Measurements from ENCODE around the gene RAVER1. TPM values are rescaled to one million over a fixed set of nuclear protein-coding genes. Genes with fewer than 3 reads are reported as not detected.
A peak's percentile ranks its signal among the peaks of the same experiment; 100 is the strongest.

RAVER1 gene
- total and polyA plus RNA-seq, 2 of the 13 experiments (the other 11 are each of a cell fraction or from before 2014, with no cell fraction given) = 3.6 to 7.9 TPM

DNA sequence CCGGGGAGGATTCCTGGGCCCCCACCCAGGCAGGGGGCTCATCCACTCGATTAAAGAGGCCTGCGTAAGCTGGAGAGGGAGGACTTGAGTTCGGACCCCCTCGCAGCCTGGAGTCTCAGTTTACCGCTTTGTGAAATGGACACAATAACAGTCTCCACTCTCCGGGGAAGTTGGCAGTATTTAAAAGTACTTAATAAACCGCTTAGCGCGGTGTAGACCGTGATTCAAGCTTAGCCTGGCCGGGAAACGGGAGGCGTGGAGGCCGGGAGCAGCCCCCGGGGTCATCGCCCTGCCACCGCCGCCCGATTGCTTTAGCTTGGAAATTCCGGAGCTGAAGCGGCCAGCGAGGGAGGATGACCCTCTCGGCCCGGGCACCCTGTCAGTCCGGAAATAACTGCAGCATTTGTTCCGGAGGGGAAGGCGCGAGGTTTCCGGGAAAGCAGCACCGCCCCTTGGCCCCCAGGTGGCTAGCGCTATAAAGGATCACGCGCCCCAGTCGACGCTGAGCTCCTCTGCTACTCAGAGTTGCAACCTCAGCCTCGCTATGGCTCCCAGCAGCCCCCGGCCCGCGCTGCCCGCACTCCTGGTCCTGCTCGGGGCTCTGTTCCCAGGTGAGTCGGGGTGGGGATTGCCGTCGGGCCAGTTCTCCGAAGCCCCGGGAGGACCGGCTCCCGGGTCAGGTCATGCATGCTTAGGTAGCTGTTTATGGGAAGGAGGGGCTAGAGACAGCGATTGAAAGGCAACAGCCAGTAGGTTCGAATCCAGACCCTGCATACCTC, 62.5 kb downstream of the RAVER1 start, which contains the start of gene ICAM1 (continued):
- TF ChIP-seq, protein P1, sequence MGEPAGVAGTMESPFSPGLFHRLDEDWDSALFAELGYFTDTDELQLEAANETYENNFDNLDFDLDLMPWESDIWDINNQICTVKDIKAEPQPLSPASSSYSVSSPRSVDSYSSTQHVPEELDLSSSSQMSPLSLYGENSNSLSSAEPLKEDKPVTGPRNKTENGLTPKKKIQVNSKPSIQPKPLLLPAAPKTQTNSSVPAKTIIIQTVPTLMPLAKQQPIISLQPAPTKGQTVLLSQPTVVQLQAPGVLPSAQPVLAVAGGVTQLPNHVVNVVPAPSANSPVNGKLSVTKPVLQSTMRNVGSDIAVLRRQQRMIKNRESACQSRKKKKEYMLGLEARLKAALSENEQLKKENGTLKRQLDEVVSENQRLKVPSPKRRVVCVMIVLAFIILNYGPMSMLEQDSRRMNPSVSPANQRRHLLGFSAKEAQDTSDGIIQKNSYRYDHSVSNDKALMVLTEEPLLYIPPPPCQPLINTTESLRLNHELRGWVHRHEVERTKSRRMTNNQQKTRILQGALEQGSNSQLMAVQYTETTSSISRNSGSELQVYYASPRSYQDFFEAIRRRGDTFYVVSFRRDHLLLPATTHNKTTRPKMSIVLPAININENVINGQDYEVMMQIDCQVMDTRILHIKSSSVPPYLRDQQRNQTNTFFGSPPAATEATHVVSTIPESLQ (CRISPR knock-in tag; conservative IDR thresholded peaks at IDR 0.05) = no peak
- TF ChIP-seq SIN3B (IDR thresholded peaks at IDR 0.05; ENCODE audit: low read length) (no peak), NCOA2 (CRISPR knock-in tag; IDR thresholded peaks at IDR 0.05) (peak; percentile 93), KAT2B (IDR thresholded peaks at IDR 0.05; ENCODE audit: borderline replicate concordance, low read depth, low read length) (no peak), KDM1A (CRISPR knock-in tag; IDR thresholded peaks at IDR 0.05) (peak; percentile 90; the same call in 1 of the 2 replicates), ZNF34 (CRISPR knock-in tag; IDR thresholded peaks at IDR 0.05; ENCODE audit: borderline replicate concordance) (no peak), HDAC1 (CRISPR knock-in tag; IDR thresholded peaks at IDR 0.05) (peak; percentile 91), MTF2 (CRISPR knock-in tag; IDR thresholded peaks at IDR 0.05; ENCODE audit: borderline replicate concordance) (no peak), NONO (IDR thresholded peaks at IDR 0.05) (no peak), NONO (CRISPR knock-in tag; conservative IDR thresholded peaks at IDR 0.05) (no peak; the same call in 1 of the 2 replicates)
- TF ChIP-seq, protein P2, sequence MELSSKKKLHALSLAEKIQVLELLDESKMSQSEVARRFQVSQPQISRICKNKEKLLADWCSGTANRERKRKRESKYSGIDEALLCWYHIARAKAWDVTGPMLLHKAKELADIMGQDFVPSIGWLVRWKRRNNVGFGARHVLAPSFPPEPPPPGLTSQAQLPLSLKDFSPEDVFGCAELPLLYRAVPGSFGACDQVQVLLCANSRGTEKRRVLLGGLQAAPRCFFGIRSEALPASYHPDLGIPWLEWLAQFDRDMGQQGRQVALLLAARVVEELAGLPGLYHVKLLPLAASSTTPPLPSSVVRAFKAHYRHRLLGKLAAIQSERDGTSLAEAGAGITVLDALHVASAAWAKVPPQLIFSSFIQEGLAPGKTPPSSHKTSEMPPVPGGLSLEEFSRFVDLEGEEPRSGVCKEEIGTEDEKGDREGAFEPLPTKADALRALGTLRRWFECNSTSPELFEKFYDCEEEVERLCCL (CRISPR knock-in tag; IDR thresholded peaks at IDR 0.05; ENCODE audit: borderline replicate concordance) = peak; percentile 70; the same call in 1 of the 2 replicates
- TF ChIP-seq, protein P3, sequence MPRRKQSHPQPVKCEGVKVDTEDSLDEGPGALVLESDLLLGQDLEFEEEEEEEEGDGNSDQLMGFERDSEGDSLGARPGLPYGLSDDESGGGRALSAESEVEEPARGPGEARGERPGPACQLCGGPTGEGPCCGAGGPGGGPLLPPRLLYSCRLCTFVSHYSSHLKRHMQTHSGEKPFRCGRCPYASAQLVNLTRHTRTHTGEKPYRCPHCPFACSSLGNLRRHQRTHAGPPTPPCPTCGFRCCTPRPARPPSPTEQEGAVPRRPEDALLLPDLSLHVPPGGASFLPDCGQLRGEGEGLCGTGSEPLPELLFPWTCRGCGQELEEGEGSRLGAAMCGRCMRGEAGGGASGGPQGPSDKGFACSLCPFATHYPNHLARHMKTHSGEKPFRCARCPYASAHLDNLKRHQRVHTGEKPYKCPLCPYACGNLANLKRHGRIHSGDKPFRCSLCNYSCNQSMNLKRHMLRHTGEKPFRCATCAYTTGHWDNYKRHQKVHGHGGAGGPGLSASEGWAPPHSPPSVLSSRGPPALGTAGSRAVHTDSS (CRISPR knock-in tag; conservative IDR thresholded peaks at IDR 0.05) = no peak
- TF ChIP-seq, protein P4, sequence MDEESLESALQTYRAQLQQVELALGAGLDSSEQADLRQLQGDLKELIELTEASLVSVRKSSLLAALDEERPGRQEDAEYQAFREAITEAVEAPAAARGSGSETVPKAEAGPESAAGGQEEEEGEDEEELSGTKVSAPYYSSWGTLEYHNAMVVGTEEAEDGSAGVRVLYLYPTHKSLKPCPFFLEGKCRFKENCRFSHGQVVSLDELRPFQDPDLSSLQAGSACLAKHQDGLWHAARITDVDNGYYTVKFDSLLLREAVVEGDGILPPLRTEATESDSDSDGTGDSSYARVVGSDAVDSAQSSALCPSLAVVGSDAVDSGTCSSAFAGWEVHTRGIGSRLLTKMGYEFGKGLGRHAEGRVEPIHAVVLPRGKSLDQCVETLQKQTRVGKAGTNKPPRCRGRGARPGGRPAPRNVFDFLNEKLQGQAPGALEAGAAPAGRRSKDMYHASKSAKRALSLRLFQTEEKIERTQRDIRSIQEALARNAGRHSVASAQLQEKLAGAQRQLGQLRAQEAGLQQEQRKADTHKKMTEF (CRISPR knock-in tag; IDR thresholded peaks at IDR 0.05) = peak; percentile 97
- TF ChIP-seq, protein P5, sequence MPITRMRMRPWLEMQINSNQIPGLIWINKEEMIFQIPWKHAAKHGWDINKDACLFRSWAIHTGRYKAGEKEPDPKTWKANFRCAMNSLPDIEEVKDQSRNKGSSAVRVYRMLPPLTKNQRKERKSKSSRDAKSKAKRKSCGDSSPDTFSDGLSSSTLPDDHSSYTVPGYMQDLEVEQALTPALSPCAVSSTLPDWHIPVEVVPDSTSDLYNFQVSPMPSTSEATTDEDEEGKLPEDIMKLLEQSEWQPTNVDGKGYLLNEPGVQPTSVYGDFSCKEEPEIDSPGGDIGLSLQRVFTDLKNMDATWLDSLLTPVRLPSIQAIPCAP (CRISPR knock-in tag; IDR thresholded peaks at IDR 0.05; ENCODE audit: low read depth) = no peak
- TF ChIP-seq, protein P6, sequence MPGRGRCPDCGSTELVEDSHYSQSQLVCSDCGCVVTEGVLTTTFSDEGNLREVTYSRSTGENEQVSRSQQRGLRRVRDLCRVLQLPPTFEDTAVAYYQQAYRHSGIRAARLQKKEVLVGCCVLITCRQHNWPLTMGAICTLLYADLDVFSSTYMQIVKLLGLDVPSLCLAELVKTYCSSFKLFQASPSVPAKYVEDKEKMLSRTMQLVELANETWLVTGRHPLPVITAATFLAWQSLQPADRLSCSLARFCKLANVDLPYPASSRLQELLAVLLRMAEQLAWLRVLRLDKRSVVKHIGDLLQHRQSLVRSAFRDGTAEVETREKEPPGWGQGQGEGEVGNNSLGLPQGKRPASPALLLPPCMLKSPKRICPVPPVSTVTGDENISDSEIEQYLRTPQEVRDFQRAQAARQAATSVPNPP (CRISPR knock-in tag; IDR thresholded peaks at IDR 0.05) = 0 out of 2 replicates have a peak, but pooled peaks have one; percentile 68
- TF ChIP-seq, protein P7, sequence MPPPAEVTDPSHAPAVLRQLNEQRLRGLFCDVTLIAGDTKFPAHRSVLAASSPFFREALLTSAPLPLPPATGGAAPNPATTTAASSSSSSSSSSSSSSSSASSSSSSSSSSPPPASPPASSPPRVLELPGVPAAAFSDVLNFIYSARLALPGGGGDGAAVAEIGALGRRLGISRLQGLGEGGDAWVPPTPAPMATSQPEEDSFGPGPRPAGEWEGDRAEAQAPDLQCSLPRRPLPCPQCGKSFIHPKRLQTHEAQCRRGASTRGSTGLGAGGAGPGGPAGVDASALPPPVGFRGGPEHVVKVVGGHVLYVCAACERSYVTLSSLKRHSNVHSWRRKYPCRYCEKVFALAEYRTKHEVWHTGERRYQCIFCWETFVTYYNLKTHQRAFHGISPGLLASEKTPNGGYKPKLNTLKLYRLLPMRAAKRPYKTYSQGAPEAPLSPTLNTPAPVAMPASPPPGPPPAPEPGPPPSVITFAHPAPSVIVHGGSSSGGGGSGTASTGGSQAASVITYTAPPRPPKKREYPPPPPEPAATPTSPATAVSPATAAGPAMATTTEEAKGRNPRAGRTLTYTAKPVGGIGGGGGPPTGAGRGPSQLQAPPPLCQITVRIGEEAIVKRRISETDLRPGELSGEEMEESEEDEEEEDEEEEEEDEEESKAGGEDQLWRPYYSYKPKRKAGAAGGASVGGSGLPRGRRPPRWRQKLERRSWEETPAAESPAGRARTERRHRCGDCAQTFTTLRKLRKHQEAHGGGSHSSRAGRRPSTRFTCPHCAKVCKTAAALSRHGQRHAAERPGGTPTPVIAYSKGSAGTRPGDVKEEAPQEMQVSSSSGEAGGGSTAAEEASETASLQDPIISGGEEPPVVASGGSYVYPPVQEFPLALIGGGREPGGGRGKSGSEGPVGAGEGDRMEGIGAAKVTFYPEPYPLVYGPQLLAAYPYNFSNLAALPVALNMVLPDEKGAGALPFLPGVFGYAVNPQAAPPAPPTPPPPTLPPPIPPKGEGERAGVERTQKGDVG (CRISPR knock-in tag; IDR thresholded peaks at IDR 0.05; ENCODE audit: borderline replicate concordance) = no peak

Measured in HepG2 (cell line).